Stimulated activated CD4-positive, alpha-beta T cell treated with anti-CD3 and anti-CD28 coated beads, Interleukin-15, amount 100 ng/mL, for 1 hour (primary cell): ENCODE results near the gene CLTCL1.
"Not testable (repeated sequence)": the region's sequence is repeated elsewhere in the genome, so short reads cannot be mapped to it uniquely, and the experiment has no call there.

Experiments
- DNase-seq, 2 donors: peaks; one replicate each; pipeline ENCODE4 v3.0.0-alpha.2; 2020; ENCODE audit warnings: low read depth in 1 of 2, low spot score in 1 of 2

Gene CLTCL1

DNA sequence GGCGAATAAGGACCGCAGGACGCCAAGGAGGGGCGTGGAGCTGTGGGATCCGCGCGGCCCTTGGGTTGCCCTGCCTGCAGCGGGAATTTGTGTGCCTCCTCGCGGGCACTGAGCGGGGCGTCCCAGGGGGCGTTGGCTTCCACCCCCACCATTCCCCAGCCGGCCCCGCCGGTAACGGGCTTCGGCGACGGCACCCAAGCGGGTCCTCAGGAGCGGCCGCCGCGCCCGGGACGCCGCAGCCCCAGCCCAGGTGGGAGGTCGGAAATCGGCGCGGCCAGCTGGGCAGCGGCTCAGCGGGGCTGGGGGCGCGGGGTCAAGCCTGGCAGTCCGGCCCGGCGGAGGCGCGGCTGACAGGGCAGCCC, 320 bp downstream of the CLTCL1 start:
- no peak for DNase-seq

DNA sequence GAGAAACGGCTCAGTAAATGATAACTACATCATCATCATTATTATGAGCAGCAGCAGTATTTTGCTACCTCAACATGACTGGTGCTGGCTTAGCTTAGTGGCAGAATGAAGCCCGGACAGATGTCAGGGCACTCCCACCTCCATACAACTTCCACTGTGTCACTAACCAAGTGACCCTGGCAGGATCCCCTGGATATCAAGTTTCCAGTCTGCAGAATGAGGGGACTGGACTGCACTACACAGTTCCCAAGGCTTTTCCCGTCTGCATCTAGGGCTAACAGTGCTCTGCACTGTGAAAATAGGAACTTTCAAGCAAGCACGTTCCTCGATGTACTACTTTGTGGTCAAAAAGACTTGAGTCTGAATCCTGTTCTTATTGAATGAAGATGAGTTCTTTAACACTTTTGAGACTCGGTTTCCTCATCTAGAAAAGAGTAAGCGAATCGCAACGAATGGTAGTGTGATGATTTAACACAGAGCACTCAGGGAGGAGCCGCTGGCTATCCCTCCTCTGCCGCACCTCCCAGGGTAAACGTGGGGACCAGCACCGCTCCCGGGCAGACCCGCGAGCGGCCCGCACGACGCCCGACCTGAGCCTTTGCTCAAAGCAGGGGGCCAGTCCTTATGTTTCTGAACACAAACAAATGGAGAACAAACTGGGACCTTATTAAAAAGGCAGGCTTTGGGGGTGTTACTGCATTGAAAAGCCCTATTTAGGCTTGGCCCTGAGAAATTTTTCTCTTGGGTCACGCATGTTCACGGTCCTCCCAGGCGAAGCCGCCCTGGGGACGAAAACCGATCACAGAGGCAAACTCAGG, 910 bp downstream of the CLTCL1 start:
- DNase-seq = no peak

DNA sequence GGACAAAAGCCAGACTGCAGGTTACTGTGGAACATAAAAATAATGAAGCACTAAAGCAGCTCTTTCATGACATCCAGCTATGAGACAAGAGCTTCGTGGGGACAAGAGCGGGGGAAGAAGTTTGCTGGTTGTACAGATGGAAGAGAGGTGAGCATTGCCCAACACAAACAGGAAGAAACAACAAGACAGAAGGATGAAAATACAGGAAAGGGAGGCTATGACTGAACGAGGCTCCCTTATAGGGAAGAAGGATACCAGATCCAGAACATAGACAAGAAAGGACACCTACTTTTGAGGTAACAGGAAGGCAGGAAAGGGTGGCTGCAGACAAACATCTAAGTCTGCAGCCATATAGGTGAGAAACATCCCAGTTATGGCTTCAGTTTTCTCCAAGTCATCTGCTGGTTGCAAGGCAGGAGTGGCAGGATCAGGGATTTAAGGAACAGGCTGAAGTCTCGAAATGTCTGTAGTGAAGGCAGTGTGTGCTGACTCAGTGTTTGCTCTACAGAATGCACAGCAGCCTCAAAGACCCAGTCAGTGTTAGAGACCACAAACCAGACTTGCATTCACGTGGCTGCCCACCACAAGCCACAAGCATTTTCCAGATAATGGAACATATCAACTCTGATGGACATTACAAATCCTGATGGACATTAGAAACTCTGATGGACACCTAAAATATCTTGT, 1.9 kb downstream of the CLTCL1 start:
- DNase-seq = no peak

DNA sequence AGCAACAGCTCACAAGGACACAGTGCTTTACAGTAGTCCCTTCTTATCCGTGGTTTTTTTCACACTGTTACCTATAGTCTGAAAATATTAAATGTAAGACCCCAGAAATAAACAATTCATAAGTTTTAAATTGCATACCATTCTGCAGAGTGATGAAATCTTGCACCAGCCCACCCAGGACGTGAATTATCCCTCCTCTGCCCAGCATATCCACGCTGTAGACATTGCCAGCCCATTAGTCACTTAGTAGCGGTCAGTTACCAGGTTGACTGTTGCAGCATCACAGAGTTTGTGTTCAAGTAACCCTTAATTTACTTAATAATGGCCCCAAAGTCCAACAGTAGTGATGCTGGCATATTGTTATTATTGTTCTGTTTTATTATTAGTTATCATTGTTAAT, 3.6 kb downstream of the CLTCL1 start:
- DNase-seq = no peak

DNA sequence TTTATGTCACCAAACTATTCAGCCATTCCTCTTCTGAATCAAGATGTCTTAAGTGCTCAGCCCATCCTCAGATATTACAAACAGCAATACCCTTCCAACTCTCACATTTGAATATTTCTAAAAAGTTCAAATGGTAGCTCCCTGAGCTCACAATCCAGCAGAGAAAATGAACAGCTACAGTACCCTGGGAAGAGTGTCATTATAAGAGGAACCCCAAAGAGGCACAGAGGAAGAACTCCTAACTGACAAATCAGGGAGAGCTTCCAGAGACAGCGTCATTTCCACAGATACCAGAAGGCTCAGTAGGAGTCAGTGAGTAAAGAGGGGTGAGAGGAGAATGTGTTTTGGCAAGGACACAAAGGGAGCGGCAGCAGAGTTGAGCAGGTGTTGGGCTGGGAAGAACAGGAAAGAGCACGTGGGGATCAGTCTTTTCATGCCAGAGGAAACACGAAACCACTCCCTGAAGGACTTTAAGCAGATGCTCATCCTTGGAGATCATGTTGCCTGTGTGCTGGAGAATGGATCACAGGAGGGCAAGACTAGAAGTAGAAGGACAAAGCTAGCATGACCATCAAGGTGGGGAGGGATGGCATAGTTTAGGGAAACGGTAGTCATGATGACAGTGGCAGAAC, 4.3 kb downstream of the CLTCL1 start:
- no peak for DNase-seq

DNA sequence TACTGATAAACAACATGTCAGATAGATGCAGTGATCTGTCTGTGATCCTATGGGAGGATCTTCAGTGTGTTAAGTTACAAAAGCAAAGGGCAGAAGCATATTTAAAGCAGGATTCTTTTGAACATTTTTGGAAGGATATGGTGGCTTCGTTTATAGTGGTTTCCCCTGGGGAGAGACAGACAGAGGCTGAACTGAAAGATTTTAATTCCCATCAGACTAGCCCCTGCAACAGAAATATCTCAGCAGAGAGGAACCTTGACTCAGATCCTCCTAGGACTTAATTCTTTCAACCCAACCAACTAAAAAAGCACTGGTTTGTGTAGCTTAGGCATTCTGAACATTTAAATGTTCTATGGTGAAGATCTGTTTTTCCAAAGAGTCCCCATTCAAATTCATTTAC, 5.7 kb downstream of the CLTCL1 start:
- DNase-seq = no peak

DNA sequence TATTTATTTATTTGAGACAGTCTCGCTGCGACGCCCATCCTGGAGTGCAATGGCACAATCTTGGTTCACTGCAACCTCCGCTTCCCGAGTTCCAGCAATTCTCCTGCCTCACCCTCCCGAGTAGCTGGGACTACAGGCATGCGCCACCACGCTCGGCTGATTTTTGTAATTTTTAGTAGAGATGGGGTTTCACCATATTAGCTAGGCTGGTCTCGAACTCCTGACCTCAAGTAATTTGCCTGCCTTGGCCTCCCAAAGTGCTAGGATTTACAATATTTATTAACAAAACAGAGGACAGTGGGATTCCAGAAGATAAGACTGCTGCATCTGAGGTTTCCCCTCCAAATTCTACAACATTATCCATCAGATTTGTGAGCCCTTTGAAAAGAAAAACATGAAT, 12.4 kb downstream of the CLTCL1 start:
- not testable (repeated sequence) for DNase-seq

DNA sequence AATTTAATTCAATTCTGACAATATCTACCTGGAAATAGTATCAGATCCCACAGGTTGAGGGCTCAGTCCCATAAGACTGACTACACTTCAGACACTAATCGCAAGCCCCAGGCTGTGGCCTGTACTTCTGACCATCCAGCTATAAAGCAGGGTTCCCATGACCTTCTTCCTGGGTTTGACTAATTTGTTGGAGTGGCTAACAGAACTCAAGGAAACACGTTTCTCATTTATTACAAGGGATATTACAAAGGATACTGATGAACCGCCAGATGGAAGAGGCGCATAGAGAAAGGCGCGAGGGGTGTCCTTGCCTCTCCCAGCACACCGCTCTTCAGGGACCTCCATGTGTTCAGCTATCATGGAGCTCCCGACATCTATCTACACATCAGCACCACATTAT, 13.7 kb downstream of the CLTCL1 start:
- no peak for DNase-seq

DNA sequence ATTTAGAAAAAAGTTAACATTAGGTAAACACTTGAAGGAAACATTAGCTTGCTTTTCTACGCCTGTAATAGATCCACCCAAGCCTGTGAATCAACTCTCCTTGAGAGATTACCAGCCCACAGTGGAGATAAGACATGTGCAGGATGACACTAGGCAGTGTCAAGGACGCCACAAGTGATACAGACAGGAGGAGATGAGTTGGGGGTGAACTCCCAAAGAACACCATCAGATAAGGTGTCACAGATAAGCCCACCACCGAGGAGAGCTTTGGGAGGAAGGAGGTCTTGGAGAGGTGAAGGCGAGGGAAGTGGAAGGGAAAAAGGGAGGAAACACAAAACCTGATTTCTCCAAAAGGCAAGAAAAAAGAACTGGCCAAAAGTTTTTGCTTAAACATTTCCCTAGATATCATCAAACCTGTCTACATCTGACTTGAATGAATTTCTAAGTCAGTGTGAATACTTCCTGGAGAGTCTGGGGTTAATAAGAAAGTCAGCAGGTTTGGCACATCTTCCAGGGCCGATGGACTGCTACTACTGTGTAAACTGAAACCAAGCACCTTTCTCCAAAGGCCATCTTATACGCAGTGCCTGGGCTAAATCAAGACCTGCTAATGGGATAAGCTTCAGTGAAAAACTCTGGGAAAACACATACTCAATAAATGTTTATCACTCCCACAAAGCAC, 15.5 kb downstream of the CLTCL1 start:
- DNase-seq = no peak

DNA sequence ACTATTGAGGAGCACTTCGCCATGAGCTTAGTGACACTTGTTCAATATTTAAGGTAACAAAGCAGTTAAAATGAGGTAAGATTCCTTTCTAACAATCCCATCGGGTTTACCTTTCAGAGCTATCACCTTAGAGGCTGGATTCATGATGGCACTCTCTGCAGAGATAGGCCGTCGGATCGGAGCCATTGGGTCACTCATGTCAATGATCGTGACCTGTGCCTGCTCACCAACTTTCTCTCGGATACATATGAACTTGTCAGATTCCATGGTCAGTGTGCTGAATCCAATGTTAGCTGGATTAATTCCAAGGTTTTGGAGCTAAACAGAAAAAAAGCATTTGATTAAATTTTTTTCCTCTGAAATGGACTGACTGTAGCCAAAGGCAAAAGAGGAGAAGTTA, 16.0 kb downstream of the CLTCL1 start:
- DNase-seq = no peak

DNA sequence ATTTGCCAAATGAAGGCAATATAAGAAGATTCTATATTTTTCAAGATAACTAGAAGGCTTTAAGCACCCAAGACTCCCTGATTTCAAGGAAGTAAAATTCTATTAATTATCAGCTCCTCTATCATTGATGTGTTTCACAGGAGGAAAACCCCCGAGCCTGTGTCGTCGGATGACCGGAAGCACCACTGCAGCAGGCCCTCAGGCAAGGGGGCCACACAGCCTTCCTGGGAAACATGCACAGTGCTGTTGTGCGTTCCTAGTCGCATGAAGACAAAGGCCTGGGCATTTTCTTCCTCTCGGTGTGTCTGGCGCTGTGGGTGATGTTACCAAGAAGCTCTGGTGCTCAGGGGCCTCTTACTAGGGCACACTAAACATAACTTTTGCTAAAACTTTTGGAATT, 16.4 kb downstream of the CLTCL1 start:
- no peak for DNase-seq

DNA sequence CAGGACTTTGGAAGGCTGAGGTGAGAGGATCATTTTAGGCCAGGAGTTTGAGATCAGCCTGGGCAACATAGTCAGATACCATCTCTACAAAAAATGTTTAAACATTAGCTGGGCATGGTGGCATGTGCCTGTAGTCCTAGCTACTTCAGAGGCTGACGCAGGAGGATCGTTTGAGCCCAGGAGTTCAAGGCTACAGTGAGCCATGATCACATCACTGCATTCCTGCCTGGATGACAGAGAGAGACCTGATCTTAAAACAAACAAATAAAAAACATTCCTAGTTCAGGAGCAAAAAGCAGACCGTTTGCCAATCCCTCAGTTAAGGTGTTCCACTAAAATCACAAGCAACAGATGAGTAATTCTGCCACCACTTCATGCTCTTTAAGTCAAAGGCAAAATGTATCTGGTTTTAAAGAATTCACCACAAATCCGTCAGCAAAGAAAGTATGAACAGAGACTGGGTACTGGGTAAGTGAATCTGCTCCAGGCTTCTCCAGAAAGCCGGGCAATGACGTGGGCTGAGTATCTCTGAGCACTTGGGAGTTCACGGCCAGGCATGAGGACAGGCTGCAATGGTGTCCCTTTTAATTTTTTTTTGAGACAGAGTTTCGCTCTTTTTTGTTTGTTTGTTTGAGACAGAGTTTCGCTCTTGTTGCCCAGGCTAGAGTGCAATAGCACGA, 19.5 kb downstream of the CLTCL1 start:
- DNase-seq = no peak

DNA sequence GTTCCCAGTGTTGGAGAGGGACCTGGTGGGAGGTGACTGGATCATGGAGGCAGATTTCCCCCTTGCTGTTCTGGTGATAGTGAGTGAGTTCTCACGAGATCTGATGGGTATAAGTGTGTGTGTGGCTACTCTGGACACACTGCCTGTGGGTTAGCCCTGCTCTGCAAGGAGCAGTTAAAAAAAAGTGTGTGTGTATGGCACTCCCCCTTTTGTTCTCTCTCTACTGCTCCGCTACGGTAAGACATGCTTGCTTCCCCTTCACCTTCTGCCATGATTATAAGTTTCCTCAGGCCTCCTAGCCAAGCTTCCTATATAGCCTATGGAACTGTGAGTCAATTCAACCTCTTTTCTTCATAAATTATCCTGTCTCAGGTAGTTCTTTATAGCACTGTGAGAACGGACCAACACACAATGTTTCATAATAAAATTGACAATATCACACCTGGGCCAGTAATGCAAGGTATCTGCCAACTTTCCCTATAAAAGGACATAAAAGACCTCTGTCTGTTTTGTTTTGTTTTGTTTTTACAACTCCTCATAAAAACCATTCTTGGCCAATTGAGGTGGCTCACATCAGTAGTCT, 20.2 kb downstream of the CLTCL1 start:
- DNase-seq = no peak

DNA sequence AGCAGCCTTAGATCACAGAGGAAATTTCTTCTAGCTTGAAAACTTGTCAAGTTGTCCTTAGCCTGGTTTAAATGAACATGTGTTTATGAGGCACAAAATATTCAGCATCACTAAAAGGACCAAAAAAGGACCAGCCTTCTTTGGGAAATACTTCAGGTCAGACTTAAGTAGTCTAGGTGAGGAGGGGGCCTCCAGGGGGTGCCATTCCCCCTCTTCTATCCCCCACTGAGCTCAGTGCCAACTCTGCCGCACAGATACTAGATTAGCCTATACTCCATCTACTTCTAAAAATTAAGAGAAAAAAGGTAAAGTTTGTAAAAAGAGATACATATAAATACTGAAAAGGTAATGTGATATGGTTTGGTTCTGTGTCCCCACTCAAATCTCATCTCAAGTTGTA, 20.6 kb downstream of the CLTCL1 start:
- no peak for DNase-seq

DNA sequence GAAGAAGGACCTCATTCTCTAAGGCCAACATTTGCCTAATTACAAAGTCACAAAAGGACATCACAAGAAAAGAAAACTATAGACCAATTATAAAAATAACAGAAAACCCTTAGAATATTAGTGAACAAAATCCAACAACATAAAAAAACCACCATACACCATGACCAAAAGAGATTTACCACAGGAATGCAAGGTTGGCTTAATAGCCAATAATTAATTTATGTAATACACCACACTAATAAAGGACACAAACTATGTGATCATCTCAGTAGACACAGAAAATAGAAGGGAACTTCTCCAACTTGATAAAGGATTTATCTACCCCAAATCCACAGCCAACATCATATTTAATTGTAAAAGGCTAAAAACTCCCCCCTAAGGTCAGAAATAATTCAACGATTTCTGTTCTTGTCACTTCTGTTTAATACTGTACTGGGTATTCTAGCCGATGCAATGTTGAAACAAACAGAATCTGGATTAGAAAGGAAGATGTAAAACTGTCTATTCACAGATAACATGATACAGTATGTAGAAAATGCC, 24.9 kb downstream of the CLTCL1 start:
- no peak for DNase-seq

DNA sequence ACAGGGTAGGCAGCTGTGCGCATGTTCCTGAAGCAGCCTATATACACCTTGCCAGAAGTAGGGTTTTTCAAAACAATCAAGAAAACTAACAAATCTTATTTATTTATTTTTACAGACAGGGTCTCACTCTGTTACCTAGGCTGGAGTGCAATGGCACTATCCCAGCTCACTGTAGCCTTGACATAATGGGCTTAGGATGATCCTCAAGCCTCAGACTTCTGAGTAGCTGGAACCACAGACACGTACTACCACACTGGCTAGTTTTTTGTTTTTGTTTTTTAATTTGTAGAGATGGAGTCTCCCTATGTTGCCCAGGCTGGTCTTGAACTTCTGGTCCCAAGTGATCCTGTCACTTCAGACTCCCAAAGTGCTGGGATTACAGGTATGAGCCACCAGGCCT, 25.7 kb downstream of the CLTCL1 start:
- DNase-seq = no peak

DNA sequence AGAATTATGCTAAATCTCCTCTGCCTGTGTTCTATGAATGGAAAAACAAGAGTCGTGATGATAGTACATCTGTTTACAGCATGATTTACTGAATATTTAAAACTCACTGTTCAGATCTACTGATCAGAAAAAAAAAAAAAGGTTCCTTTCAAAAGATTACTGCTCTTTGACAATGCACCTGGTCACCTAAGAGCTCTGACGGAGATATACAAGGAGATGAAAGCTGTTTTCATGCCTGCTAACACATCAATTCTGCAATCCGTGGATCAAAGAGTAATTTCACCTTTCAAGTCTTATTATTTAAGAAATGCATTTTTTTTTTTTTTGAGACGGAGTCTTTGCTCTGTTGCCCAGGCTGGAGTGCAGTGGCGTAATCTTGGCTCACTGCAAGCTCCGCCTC, 30.7 kb downstream of the CLTCL1 start:
- DNase-seq = no peak

DNA sequence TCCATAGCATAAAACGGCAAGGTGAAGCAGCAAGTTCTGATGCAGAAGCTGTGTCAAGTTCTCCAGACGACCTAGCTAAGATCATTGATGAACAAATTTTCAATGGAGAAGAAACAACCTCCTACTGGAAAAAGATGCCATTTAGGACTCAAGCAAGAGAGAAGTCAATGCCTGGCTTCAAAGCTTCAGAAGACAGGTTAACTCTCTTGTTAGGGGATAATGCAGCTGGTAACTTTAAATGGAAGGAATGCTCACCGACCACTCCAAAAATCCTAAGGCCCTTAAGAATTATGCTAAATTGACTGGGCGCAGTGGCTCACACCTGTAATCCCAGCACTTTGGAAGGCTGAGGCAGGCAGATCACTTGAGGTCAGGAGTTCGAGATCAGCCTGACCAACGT, 31.3 kb downstream of the CLTCL1 start:
- no peak for DNase-seq

DNA sequence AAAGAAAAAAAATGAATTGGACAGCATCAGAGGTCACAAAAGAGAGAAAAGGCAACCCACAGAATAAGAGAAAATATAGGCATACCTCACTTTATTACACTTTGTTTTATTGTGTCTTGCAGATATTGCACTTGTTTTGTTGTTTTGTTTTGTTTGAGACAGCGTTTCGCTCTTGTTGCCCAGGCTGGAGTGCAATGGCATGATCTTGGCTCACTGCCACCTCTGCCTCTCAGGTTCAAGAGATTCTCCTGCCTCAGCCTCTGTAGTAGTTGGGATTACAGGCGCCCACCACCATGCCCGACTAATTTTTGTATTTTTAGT, 32.6 kb downstream of the CLTCL1 start:
- not testable (repeated sequence) for DNase-seq

DNA sequence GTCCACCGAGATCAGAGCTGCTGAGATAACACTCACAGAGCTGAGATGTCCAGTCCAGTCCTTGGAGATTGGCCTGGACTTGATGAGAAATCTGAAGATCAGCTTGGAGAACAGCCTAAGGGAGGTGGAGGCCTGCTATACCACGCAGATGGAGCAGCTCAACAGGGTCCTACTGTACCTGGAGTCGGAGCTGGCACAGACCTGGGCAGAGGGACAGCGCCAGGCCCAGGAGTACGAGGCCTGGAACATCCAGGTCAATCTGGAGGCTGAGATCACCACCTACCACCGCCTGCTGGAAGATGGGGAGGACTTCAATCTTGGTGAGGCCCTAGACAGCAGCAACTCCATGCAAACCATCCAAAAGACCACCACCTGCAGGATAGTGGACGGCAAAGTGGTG, 33.1 kb downstream of the CLTCL1 start:
- DNase-seq = no peak

DNA sequence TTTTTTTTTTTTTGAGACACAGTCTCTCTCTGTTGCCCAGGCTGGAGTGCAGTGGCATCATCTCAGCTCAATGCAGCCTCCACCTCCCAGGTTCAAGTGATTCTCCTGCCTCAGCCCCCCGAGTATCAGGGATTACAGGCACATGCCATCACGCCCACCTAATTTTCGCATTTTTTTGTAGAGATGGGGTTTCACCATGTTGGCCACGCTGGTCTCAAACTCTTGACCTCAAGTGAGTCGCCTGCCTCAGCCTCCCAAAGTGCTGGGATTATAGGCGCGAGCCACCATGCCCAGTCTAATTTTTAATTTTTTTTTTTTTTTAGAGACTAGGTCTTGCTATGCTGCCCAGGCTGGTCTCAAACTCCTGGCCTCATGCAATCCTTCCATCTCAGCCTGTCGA, 35.2 kb downstream of the CLTCL1 start:
- DNase-seq = not testable (repeated sequence)
